LNCAP (cell line): ENCODE measurements around the gene CLIC3.
A peak's percentile ranks its signal among the peaks of the same experiment; 100 is the strongest.

Source experiments
- CTCF ChIP-seq: fragments of 450-650 bp; IDR thresholded peaks from 2 replicates; pipeline ENCODE4 v1.5.1; 2017; ENCODE audit warnings: mild to moderate bottlenecking

The CLIC3 gene

DNA sequence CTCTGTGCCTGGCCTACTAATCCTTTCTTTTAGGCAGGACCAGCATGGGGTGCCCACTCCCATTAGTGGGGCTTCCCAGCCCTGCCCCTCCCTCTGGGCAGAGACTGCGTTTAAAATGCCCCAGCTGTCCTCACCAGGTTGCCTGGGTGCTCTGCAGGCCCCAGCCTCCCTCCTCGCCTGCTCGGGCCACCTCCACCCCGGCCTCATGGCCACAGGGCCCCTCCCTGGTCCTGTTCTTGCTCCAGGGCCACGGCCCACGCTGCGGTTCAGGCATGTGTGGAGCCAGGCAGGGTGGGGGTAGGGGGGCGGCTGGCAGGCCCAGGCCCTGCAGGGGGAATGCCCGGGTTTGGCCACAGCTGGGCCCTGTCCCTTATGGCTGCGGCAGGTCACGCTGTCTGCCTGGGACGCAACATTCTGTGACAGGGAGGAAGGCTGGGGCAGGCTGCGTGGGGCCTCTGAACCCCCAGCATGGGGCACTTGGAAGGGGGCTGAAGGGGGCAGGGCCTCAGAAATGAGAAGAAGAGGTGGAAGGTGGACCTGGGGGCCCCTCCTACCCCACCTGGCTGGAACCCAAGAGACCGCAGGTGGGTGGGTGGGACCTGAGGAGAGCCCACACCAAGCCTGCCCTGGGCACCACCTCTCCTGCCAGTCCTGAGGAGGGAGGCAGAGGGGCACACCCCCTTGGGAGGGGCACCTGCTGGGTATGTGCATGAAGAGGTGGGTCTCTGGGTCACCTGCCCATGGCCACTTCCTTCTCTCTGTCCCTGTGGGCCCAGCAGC is 44.6 kb downstream of the CLIC3 start, which contains the start of gene LCN12:
Gene LCN12, plus strand, starts transcription at position 733 of the 780 bp plus-strand sequence. CDS start 55 bp downstream, outside the sequence.
- no peak for TF ChIP-seq CTCF

DNA sequence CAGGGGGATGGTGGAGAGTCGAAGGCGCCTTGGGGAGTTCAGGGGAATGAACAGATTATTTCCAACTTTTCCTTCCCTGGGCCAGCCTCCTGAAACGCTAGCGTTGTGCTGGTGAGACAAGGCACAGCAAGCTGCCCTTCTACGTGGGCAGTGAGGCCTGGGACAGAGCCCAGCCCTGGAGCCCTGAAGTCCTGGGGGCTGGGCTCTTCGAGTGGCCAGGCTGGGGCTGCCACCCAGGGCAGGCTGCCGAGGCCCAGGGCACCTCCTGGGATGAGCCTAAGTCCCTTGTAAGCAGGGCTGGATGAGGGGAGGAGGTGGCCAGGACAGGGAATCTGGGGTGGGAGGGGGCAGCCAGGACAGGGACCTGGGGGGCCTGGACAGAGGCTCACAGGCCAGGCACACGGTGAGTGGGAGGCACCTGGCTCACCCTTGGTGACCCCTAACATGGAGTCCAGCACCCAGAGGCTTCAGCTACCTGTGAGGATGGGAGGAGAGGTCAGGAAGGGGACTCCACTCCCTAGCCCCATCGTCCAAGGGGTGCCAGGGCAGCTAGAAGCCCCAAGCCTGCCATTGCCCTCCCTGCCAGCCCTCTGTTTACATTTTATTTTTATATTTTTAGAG is 45.6 kb downstream of the CLIC3 start:
- TF ChIP-seq CTCF = no peak

- TF ChIP-seq CTCF = peak; percentile 11; the same call in 1 of the 2 replicates
Measured at GRCh38 chr9:136949817-136950655, 46.3 kb downstream of the CLIC3 start.

DNA sequence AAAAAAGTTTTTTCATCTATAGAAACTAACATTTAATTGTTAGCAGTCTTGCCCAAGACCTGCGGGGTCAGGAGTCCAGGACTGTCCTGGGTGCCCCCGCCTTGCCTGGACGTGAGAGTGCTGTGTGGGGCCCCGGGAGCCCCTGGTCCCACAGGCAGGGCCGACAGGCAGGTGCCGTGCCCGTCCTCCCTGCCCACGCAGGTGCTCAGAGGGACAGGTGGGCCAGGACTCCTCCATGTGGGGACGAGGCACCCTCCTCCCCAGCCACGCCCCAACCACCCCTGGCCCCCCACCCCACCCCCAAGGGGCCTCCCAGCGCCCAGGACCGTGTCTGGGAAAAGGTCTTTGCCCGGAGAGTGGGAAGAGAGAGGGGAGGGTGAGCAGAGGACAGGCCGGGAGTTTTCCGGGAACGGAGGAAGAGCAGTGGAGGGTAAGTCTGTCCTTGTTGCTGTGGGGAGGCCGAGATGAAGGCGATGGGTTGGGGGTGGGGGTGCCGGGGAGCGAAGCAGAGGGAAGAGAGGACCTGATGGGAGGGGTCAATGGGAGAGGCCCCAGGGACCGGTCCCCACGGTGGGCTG is 47.0 kb downstream of the CLIC3 start:
- no peak for TF ChIP-seq CTCF

DNA sequence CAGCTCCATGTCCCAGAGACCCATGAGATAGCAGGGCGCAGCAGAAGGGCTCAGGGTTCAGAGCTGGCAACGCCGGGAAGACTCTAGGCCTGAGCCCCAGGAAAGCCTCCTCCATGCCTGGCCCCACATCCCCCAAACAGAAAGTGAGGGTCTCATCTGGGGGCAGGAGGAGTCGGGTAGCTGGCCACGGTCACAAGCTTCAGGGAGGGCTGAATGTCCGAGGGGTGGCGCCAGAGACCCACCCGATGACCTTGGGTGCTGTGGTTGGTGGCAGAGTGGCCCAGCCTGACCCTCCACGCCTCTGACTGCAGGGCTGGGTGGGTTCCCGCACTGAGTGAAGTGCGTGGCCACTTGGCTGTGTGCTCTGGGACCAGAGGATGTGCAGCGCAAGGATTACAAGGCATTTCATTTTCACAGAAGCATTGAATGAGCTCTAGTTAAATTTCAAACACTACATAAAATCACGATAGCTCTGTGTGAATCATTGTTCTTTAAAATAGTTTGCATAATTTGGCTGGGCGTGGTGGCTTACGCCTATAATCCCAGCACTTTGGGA is 48.3 kb downstream of the CLIC3 start:
- TF ChIP-seq CTCF = peak; percentile 31; the same call in 1 of the 2 replicates

DNA sequence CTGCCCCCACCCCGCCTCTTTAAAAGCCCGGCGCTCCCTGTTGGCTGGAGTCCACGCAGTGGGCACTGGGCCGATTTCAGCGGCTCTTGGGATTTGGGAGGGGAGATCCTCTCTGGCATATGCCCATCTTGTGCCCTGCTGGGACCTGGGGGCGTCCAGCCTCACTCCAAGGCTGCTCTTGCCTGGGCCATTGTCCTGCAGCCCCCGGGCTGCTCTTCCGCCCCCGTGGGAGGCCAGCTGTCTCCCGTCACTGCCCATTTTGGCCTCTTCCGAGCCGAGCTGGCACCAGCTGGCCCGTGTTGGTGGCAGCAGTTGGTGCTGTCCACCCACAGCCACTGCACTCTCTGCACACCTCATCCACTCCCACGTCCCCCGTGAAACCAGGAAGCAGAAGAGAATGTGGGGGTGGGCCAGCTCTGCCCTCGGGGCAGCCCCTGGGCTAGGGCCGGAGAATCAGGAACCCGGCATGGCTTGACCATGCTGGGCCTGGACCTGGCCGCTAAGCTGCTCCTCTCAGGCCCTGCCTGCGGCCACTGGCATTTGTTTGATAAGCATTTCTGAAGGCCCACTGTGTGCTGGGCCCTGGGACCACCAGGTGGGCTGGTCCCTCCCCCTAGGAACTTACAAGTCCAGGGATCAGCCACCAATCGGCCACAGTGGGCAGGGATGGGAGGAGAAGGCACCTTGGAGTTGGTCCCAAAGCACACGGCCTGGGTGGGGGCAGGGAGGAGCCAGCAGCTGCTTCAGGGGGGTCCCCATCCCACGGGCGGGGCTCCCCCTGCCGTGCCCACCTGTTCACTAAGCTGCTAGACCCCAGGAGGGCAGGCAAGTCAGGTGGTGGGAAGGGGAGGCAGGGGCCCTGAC is 49.1 kb downstream of the CLIC3 start:
- TF ChIP-seq CTCF = no peak
